Stimulated activated CD8-positive, alpha-beta memory T cell treated with anti-CD3 and anti-CD28 coated beads, Interleukin-4, amount 100 ng/mL, for 1 hour (primary cell): Measurements from ENCODE around the gene MAD1L1.
"Not testable (repeated sequence)": the region's sequence is repeated elsewhere in the genome, so short reads cannot be mapped to it uniquely, and the experiment has no call there.

Source experiments
- DNase-seq, 2 donors: peaks; one replicate each; pipeline ENCODE4 v3.0.0-alpha.2; 2020; ENCODE audit warnings: low read depth in 2 of 2, low spot score in 1 of 2

The MAD1L1 gene

DNA sequence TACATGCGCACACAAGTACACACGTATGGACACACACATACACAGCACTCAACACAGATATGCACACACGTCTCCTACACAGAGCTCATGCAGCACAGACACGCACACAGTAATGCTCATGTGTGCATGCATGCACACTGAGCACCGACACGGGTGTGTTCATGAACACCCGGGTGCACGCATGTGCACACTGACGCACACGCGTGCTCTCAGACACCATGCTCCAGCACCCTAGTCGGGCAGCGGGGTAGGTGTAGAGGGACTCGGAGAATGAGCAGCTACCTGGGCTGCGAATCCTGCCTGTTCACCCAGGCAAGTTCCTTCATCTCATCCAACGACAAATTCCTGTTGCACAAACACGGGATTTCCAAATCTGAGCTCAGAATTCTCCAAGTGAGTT is 184.7 kb downstream of the MAD1L1 start:
- DNase-seq: no peak

DNA sequence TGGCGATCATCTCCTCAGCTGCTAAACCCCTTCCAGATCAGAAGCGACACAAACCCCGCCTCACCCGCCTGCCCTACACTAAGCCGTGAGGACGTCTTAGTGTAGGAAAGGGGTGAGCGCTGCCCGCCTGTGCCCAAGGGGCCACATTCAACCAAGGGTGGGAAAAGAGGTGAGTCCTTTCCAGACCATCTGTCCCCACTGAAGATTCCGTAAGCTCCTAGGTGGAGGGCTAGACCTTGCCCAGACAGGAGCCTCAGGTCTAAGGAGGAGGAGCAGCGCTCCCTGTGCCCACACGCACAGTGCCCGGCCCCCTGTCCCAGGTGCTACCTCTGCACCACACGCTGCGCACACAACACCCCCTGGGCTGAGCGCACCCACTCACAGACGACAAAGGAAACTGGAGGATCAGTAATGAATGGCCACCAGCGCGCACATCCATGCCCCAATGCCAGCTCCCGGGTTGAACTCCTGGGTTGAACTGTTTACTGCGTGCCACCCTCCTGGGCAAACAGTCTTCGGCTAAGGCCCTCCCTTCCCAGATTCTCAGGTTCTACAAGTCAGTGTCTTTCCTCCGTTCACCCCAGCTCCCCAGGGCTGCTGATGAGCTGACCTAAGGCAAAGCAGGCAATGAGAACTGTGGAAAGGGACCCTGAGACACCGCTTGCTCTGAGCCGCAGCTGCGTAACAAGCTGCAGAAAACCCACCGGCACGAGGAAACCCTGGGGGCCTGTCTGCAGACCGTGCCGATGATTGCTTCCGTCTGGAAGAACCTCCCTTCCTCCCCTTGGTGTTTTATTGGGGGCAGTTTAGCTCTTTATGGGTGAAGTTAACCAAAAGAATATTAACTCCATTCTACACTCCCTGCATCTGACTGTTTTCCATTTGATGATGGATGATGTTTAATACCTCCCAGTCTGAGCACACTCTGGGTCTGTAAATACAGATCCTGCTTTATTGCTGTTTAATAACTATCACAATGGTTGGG is 185.9 kb downstream of the MAD1L1 start:
- no peak for DNase-seq

GRCh38 chr7:2045559-2046405 is 187.0 kb downstream of the MAD1L1 start:
- no peak for DNase-seq

GRCh38 chr7:2044883-2045471 is 187.8 kb downstream of the MAD1L1 start:
- no peak for DNase-seq

DNA sequence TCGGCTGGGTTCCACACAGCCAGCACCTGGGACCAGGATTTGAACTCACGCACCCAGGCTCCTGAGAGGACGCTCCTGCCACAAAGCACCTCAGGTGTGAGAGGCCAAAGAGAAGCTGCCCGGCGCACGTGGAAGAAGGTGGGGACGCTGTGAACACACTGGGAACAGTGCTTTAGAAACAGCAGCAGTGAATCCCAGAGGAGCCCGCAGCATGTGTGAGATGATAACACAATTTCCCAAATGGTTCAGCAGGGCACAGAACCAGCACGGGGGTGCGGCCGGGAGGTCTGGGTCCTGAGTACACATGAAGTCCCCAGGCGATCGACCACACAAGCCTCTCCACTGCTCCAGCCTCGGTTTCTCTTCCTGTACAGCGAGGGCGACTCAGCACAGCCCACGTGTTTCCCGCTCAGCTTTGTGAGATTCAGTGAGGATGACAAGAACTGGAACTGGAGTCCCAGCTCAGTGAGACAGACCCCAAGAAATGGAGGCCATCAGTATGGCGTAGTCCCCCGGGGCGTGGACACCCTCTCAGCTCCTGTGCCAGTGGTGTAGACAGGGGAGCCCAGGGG is 188.3 kb downstream of the MAD1L1 start:
- no peak for DNase-seq

DNA sequence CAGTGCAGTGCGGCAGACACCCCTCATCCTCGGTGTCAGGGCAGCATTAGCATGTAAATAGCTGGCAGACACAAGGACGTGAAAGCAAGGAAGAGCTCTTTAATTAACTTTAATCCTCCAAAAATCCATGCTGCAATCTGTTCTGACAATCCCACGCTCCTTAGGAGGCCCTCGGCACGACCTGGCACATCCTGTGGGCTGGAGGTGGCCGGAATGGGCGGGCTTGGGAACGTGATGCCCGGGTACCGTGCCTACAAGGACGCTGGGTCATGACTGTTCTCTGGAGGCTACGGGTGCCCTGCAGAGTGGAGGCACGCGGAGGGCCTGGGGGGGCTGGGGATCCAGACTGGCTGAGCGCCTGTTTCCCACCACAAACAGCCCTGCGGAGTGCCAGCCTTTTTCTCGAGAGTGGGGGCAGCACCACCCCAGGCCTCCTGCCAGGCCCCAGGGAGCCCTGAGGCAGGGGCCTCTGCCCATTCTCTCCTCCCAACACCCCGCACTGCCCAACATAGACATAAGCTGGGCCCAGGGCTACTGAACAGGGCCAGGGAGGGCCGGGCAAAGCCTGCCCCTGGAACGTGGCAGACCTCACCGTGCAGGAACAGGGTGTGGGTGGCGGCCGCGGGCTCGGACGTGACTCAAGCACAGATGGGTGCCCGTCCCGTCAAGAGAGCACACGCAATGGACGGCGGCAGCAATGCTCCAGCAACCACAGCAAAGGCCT is 189.3 kb downstream of the MAD1L1 start:
- DNase-seq: no peak

- DNase-seq: no peak
Measured at GRCh38 chr7:2042650-2043049, 190.1 kb downstream of the MAD1L1 start.

DNA sequence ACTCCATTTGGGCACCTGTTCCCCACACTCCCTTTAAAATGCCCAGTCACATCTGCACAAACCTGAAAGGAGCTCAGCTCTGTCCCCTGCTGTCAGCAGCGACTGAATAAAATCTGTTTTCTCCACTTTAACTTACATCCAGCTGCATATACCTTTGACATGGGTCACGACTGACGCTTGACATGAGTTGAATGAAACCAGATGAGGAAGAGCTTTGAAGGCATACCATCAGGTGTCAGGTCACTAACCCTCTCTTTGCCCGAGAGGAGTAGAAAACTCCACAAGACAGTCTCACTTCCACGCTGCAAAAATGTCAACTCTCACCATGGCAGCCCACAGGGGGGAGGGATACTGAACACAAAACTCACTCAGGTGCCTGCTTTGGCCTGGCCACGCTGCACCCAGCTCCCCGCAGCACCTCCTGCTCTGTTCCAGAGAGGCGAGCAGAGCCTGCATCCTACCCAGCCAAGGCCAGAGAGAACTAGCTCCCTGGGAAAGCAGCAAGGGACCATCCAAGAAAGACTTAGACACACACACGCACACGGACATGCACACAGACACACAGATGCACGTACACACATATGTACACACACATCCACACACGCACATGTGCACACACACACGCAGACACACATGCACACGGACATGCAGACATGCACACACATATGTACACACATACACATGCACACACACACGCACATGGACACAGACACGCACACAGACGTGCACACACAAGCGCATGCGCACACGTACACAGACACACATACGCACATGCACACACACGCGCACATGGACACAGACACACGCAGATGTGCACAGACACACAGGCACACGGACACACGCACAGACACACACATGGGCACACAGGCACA is 191.0 kb downstream of the MAD1L1 start:
- no peak for DNase-seq

DNA sequence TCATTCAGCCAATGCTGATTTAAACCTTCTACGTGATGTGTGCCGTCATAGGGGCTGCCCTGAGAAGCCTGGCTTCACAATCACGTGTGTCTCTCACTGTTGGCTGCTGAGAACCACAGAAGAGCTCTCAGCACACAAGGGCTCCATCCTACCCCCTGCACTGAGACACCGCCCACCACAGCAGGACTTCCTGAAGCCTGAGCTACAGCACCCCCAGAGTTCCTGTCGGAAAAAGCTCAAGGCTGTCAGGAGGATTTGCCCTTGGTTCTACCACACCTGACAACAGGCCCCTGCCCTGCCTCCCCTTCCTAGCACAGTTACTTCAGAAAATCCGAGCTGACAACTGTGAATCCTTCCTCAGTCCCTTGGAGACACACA is 191.9 kb downstream of the MAD1L1 start:
- no peak for DNase-seq

GRCh38 chr7:2040201-2040892 is 192.4 kb downstream of the MAD1L1 start:
- DNase-seq: no peak

DNA sequence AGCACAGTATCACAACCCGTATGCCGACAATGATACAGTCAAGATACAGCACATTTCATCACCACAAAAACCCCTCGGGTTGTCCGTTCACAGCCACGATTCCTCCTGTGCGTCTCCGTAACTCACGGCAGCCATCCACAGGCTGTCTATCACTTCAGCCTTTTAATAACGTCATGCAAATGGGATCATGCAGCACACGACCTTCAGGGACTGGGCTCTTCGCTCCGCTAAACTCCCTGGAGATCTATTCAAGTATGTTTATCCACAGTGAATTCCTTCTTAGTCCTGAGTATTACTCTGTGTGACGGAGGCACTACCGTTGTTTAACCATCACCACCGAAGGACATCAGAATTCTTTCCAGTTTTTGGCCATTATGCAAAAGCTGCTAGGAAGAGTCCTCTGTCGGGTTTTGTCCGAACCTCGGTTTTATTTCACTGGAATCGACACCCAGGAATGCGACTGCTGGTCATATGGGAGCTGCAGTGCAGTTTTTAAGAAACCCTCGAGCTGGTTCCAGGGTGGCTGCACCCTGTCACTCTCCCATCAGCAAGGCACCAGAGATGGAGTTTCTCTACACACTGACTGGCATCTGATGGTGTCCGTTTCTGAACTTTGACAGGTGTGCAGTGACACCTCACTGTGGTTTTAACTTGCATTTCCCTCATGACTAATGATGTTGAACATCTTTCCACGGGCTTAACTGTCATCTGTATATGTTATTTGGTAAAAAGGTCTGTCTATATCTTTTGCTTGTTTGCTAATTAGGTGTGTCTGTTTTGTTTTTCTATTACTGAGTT is 193.6 kb downstream of the MAD1L1 start:
- DNase-seq: no peak

GRCh38 chr7:2037808-2038522 is 194.8 kb downstream of the MAD1L1 start:
- no peak for DNase-seq

- no peak for DNase-seq
Measured at GRCh38 chr7:2037301-2037807, 195.4 kb downstream of the MAD1L1 start.

DNA sequence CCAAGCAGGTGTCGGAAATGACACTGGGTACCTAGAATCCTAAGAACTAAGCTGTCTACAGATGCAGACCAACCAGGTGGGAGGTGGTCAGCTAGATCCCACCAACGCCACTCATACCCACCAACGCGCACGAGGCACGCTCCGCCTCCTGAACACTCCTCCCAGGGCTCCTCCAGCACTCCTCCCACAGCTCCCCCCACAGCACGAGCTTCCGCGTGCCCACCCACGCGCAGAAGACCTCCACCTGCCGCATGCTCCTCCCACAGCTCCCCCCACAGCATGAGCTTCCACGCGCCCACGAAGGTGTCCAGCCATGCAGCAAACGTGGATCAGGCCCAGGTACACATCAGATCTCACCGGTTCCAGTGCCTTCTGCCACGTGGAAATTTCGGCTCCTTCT is 196.0 kb downstream of the MAD1L1 start:
- DNase-seq: no peak

DNA sequence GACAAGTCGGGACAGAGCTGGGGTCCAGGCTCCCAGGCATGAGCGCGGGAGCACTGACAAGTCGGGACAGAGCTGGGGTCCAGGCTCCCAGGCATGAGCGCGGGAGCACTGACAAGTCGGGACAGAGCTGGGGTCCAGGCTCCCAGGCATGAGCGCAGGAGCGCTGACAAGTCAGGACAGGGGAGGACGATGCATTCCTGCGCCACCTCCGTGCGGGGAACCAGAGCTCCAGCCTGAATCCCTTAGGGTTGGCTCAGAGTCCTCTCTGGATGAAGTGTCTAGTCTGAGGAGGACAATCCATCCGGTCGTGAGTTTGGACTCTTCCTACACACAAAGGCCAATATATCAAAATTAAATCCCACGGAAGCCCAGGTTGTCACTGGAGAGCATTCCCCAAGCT is 196.5 kb downstream of the MAD1L1 start:
- DNase-seq: not testable (repeated sequence)

DNA sequence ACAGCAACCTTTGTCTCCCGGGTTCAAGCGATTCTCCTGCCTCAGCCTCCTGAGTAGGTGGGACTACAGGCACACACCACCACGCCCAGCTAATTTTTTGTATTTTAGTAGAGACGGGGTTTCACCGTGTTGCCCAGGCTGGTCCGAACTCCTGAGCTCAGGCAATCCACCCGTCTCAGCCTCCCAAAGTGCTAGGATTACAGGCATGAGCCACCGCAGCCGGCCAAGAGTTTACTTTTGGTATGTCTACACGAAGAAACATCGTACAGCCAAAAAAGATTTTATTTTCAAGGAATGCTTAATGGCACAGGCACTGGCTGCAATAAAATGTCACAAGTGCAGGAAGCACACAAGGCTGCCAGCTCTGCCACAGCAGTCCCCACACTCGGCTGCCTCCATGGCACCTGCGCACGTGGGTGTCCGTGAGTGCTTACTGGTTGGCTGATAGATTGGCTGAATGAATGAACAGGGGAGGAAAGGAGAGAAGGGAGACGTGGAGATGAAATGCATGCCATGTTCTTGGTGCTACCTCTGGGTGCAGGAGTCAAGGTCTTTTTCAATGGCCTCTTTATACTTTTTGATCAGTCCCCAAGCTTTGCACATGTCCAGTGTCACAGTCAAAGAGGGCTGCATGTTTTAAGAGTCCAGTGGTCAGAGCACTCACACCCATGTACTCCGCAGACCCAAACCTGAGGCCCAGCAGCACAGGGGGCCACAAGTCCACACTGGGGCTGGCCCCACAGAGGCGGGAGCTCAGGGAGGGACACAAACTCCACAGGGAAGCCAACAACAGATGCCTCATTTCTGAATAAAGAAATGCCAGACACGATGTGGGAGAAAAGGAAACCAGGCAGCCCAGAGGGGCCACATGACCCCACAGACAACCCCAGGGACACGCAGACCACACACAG is 198.2 kb downstream of the MAD1L1 start:
- DNase-seq: no peak
